Measurements from ENCODE around the gene TCF4. TPM values are rescaled to one million over a fixed set of nuclear protein-coding genes. Genes with fewer than 3 reads are reported as not detected.

TCF4 gene
- total RNA-seq, 1 experiment from 2014 or later: 0.42 TPM

DNA sequence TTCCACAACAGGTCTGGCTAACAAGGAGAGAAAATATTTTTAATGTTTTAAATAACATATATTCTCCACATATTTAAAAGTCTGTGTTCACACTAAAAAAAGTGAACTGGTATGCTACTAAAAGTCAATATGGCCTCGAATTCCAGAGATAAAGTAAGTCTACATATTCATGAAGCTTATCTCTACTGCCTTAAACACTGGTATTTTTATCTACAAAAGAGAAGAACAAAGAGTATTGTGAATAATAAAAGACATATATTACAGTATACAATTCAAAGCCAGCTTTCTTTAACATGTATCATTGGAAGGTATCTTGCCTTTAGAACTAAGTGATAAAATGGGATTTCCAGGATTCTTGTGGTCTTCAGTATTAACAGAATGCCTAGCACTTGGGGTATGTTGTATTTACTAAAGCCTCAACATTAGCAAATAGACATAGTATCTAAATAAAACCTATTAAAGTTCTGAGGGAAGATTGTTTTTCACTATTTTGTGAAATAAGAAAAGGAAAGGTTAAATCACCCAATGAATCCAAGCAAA lies 325.9 kb downstream of the TCF4 start:
- H3K9me3 ChIP-seq (ENCODE audit: control insufficient read depth in 1 of 2, insufficient read depth in 1 of 2, low read depth in 1 of 2, low read length in 2 of 2): no peaks in the 10 kb centered on the region
- H3K36me3 ChIP-seq (ENCODE audit: control insufficient read depth in 1 of 2, insufficient read depth in 2 of 2, low read length in 2 of 2): no peaks in the 10 kb centered on the region
- TF ChIP-seq, protein P1, sequence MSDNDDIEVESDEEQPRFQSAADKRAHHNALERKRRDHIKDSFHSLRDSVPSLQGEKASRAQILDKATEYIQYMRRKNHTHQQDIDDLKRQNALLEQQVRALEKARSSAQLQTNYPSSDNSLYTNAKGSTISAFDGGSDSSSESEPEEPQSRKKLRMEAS (IDR thresholded peaks at IDR 0.05): no peak
- TF ChIP-seq, protein P2, sequence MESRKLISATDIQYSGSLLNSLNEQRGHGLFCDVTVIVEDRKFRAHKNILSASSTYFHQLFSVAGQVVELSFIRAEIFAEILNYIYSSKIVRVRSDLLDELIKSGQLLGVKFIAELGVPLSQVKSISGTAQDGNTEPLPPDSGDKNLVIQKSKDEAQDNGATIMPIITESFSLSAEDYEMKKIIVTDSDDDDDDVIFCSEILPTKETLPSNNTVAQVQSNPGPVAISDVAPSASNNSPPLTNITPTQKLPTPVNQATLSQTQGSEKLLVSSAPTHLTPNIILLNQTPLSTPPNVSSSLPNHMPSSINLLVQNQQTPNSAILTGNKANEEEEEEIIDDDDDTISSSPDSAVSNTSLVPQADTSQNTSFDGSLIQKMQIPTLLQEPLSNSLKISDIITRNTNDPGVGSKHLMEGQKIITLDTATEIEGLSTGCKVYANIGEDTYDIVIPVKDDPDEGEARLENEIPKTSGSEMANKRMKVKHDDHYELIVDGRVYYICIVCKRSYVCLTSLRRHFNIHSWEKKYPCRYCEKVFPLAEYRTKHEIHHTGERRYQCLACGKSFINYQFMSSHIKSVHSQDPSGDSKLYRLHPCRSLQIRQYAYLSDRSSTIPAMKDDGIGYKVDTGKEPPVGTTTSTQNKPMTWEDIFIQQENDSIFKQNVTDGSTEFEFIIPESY (IDR thresholded peaks at IDR 0.05; ENCODE audit: extremely low read depth, insufficient replicate concordance, low read length): no peak
- TF ChIP-seq ZNF274 (IDR thresholded peaks at IDR 0.05; ENCODE audit: low read depth, low read length) (no peak), SRF (IDR thresholded peaks at IDR 0.05; ENCODE audit: low read depth) (no peak), CEBPB (IDR thresholded peaks at IDR 0.05; ENCODE audit: low read depth) (no peak)
- intact Hi-C loops (cut with micrococcal nuclease): loop anchor here (5.0 kb wide), 1 partner anchor 50 kb away; no protein-coding TSS in a partner anchor
- no peak overlapping the region for H2AFZ ChIP-seq (ENCODE audit: low read depth, low read length, poor library complexity, severe bottlenecking)
- ChIA-PET CTCF (no interaction called here), RAD21 (ENCODE audit: low non-redundant PET in 1 of 2, low total read pairs in 2 of 2, uncharacterized antibody in 2 of 2, unreplicated experiment in 2 of 2) (no interaction called here), POLR2A (no interaction called here)
- no peak overlapping the region for H3K9ac ChIP-seq (ENCODE audit: low read length)
- no peaks in the 10 kb centered on the region for H3K4me1 ChIP-seq (ENCODE audit: control insufficient read depth in 1 of 2, insufficient read depth in 2 of 2, low read length in 2 of 2)
- H3K4me3 ChIP-seq (replicated peaks in 1 of 2; ENCODE audit: low read depth in 1 of 2, low read length in 2 of 2): no peak overlapping the region
- ATAC-seq (no peak), DNase-seq (ENCODE audit: low read depth, low spot score) (no peak)
- no TSS peak for BruUV-seq (replicated peaks)
- no peak overlapping the region for H3K4me2 ChIP-seq (ENCODE audit: low read length)
- no peak overlapping the region for H3K27ac ChIP-seq (ENCODE audit: low read depth, low read length)
- H3K79me2 ChIP-seq (ENCODE audit: insufficient read depth, low read length): no peaks in the 10 kb centered on the region
- no peaks in the 10 kb centered on the region for H3K9me2 ChIP-seq (ENCODE audit: insufficient read depth)
- no peaks in the 10 kb centered on the region; the same call in 1 of the 2 replicates for H3K27me3 ChIP-seq (ENCODE audit: insufficient read depth, low read length)
- no peaks in the 10 kb centered on the region for H4K20me1 ChIP-seq (ENCODE audit: insufficient read depth)

DNA sequence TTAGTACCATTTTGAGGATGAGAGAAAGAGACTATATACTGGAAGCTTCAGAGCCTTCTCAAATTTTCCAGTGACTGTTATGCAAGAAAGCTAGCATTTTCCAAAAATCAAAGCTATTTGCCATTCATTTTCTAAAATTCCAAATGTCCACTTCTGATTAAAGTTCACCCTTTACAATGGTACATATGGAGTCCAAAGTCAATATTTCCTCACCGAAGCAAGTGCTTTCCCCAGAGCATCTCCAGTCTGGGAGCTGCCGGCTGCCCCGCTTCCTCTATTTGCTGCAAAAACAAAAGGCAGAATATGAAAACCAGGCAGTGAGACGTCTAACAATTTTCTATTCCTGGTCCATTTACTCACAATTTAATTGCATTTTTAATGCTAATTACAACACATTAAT lies 326.7 kb downstream of the TCF4 start:
- no peak overlapping the region for H2AFZ ChIP-seq (ENCODE audit: low read depth, low read length, poor library complexity, severe bottlenecking)
- CTCF ChIA-PET: no interaction called here
- ATAC-seq: no peak
- POLR2A ChIA-PET: no interaction called here
- no peaks in the 10 kb centered on the region; the same call in 1 of the 2 replicates for H3K27me3 ChIP-seq (ENCODE audit: insufficient read depth, low read length)
- no peak overlapping the region for H3K4me3 ChIP-seq (replicated peaks in 1 of 2; ENCODE audit: low read depth in 1 of 2, low read length in 2 of 2)
- no TSS peak for BruUV-seq (replicated peaks)
- no peaks in the 10 kb centered on the region for H3K9me2 ChIP-seq (ENCODE audit: insufficient read depth)
- RAD21 ChIA-PET (ENCODE audit: low non-redundant PET in 1 of 2, low total read pairs in 2 of 2, uncharacterized antibody in 2 of 2, unreplicated experiment in 2 of 2): no interaction called here
- no peaks in the 10 kb centered on the region for H3K9me3 ChIP-seq (ENCODE audit: control insufficient read depth in 1 of 2, insufficient read depth in 1 of 2, low read depth in 1 of 2, low read length in 2 of 2)
- DNase-seq (ENCODE audit: low read depth, low spot score): no peak
- H3K27ac ChIP-seq (ENCODE audit: low read depth, low read length): no peak overlapping the region
- TF ChIP-seq, protein P2 (IDR thresholded peaks at IDR 0.05; ENCODE audit: extremely low read depth, insufficient replicate concordance, low read length): no peak
- TF ChIP-seq, protein P3, sequence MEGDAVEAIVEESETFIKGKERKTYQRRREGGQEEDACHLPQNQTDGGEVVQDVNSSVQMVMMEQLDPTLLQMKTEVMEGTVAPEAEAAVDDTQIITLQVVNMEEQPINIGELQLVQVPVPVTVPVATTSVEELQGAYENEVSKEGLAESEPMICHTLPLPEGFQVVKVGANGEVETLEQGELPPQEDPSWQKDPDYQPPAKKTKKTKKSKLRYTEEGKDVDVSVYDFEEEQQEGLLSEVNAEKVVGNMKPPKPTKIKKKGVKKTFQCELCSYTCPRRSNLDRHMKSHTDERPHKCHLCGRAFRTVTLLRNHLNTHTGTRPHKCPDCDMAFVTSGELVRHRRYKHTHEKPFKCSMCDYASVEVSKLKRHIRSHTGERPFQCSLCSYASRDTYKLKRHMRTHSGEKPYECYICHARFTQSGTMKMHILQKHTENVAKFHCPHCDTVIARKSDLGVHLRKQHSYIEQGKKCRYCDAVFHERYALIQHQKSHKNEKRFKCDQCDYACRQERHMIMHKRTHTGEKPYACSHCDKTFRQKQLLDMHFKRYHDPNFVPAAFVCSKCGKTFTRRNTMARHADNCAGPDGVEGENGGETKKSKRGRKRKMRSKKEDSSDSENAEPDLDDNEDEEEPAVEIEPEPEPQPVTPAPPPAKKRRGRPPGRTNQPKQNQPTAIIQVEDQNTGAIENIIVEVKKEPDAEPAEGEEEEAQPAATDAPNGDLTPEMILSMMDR (IDR thresholded peaks at IDR 0.05 in 2 of 3, conservative IDR thresholded peaks at IDR 0.05 in 1 of 3; ENCODE audit: borderline replicate concordance in 1 of 3, insufficient read depth in 1 of 3, low read depth in 2 of 3, low read length in 2 of 3): no peak
- intact Hi-C loops (cut with micrococcal nuclease): loop anchor here (5.0 kb wide), 1 partner anchor 51 kb away; no protein-coding TSS in a partner anchor
- H3K4me1 ChIP-seq (ENCODE audit: control insufficient read depth in 1 of 2, insufficient read depth in 2 of 2, low read length in 2 of 2): no peaks in the 10 kb centered on the region
- H4K20me1 ChIP-seq (ENCODE audit: insufficient read depth): no peaks in the 10 kb centered on the region
- no peak overlapping the region for H3K4me2 ChIP-seq (ENCODE audit: low read length)
- no peak overlapping the region for H3K9ac ChIP-seq (ENCODE audit: low read length)
- H3K36me3 ChIP-seq (ENCODE audit: control insufficient read depth in 1 of 2, insufficient read depth in 2 of 2, low read length in 2 of 2): no peaks in the 10 kb centered on the region
- H3K79me2 ChIP-seq (ENCODE audit: insufficient read depth, low read length): no peaks in the 10 kb centered on the region
